MCF 10A (cell line): Measurements from ENCODE around the gene EIF2S2. TPM values are rescaled to one million over a fixed set of nuclear protein-coding genes. Genes with fewer than 3 reads are reported as not detected.

Source experiments
- BruUV-seq: library from RNA; stranded (reverse); fragments of 400-500 nt; replicated peaks from 2 replicates; lab custom pipeline; 2021; lab: Mats Ljungman, UMichigan
- CTCF ChIA-PET: fragments of 300-600 bp; sonication (Branson Sonifier 250); formaldehyde crosslinking; extraction: SDS; loops from one replicate; lab custom pipeline; 2021; ENCODE audit warnings: antibody characterized with exemption, inconsistent platforms; lab: Yijun Ruan, JAX
- POLR2A ChIA-PET: fragments of 300-600, 350-650 bp; sonication (Branson Sonifier 250); formaldehyde crosslinking; extraction: SDS; loops from one replicate; lab custom pipeline; 2020; ENCODE audit warnings: antibody characterized with exemption, inconsistent platforms; lab: Yijun Ruan, JAX
- DNase-seq: peaks from one replicate; pipeline ENCODE4 v3.0.0-alpha.2; 2018; ENCODE audit not compliant: unreplicated experiment
- H3K27ac Mint-ChIP-seq: one replicate; pipeline ENCODE4 v1.8.0; 2022; ENCODE audit warnings: mild to moderate bottlenecking, low read depth, mixed read lengths; ENCODE audit not compliant: unreplicated experiment
- H3K27me3 Mint-ChIP-seq: one replicate; pipeline ENCODE4 v1.8.0; 2022; ENCODE audit warnings: mixed read lengths; ENCODE audit not compliant: insufficient read depth, unreplicated experiment
- H3K36me3 Mint-ChIP-seq: one replicate; pipeline ENCODE4 v1.8.0; 2022; ENCODE audit warnings: mild to moderate bottlenecking, moderate library complexity, mixed read lengths; ENCODE audit not compliant: insufficient read depth, unreplicated experiment
- H3K4me1 Mint-ChIP-seq: one replicate; pipeline ENCODE4 v1.8.0; 2022; ENCODE audit warnings: mixed read lengths; ENCODE audit not compliant: insufficient read depth, unreplicated experiment
- H3K4me3 Mint-ChIP-seq: one replicate; pipeline ENCODE4 v1.8.0; 2022; ENCODE audit warnings: mild to moderate bottlenecking, moderate library complexity, mixed read lengths; ENCODE audit not compliant: unreplicated experiment
- H3K9me3 Mint-ChIP-seq: one replicate; pipeline ENCODE4 v1.8.0; 2022; ENCODE audit warnings: mixed read lengths; ENCODE audit not compliant: unreplicated experiment
- intact Hi-C: fragments of 100-400 bp; cut with micrococcal nuclease; formaldehyde crosslinking; loops from 2 replicates; pipeline ENCODE4 v1.14.1; 2022
- total RNA-seq: library from RNA; stranded (reverse); gene quantifications from 2 replicates; pipeline ENCODE4 v1.2.3, GENCODE V29; 2022
- TF ChIP-seq, protein P1 (sequence below): fragments of 200-600 bp; IDR thresholded peaks from one replicate; pipeline ENCODE4 v1.8.0; 2022; ENCODE audit warnings: antibody characterized with exemption, mild to moderate bottlenecking; ENCODE audit not compliant: unreplicated experiment

Gene EIF2S2
- total RNA-seq, 1 experiment from 2014 or later, result 191 TPM

DNA sequence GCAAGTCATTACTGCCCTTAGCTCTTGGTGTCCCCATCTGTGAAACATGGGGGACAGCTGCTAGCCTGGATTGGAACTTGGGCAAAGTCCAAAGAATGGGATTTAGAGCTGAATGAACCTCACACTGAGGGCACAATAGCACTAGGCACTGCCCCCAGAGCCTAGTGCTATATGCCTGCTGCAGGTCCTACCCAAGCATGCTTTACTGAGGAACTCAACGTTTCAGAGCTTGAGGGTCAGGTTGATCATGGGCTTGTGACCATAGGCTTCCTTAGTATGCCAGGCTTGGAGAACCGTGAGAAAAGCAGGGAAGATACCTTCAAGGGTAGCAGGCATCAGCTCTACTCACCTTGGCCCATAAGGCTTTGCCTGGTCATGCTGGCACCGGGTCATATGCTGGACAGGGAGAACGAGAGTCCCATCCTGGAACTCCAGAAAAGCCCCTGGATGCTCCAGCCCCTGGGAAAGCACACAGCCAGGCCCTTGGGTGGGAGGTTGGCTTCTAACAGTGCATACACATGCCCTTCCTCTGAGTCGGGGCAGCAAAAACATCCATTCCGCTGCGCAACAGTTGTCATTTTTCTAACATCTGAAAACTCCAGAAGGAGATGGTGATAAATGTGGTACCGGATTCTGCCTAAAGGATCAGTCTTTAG is 29.7 kb downstream of the EIF2S2 start:
- no TSS peak for BruUV-seq
- H3K9me3 Mint-ChIP-seq, result no peaks in the 10 kb centered on the region
- no peaks in the 10 kb centered on the region for H3K27me3 Mint-ChIP-seq
- intact Hi-C loops, result no loop called here
- TF ChIP-seq, protein P1, sequence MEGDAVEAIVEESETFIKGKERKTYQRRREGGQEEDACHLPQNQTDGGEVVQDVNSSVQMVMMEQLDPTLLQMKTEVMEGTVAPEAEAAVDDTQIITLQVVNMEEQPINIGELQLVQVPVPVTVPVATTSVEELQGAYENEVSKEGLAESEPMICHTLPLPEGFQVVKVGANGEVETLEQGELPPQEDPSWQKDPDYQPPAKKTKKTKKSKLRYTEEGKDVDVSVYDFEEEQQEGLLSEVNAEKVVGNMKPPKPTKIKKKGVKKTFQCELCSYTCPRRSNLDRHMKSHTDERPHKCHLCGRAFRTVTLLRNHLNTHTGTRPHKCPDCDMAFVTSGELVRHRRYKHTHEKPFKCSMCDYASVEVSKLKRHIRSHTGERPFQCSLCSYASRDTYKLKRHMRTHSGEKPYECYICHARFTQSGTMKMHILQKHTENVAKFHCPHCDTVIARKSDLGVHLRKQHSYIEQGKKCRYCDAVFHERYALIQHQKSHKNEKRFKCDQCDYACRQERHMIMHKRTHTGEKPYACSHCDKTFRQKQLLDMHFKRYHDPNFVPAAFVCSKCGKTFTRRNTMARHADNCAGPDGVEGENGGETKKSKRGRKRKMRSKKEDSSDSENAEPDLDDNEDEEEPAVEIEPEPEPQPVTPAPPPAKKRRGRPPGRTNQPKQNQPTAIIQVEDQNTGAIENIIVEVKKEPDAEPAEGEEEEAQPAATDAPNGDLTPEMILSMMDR, result no peak
- H3K36me3 Mint-ChIP-seq, result peaks cover 74% of the 10 kb centered on the region
- ChIA-PET CTCF (interaction anchor here (0.6 to 3.1 kb wide), 19 partner anchors 8 to 651 kb away, joined by 3 to 36 read pairs (median 3); partner anchors contain the start of gene EIF2S2), POLR2A (interaction anchor here (0.8 to 3.2 kb wide), 16 partner anchors 8 to 416 kb away, joined by 3 to 57 read pairs (median 6); partner anchors contain the start of genes ACTL10, CHMP4B, EIF2S2 and ITCH)
- no peak for DNase-seq
- H3K4me1 Mint-ChIP-seq, result peaks cover 24% of the 10 kb centered on the region
- no peak overlapping the region for H3K4me3 Mint-ChIP-seq
- H3K27ac Mint-ChIP-seq, result peak overlapping the region; percentile 82

GRCh38 chr20:34079818-34080217 is 32.2 kb downstream of the EIF2S2 start:
- Mint-ChIP-seq H3K27ac (no peak overlapping the region), H3K36me3 (peaks cover 64% of the 10 kb centered on the region)
- POLR2A ChIA-PET, result interaction anchor here (0.5 to 1.5 kb wide), 2 partner anchors 32 to 638 kb away, joined by 3 to 6 read pairs; partner anchors contain the start of gene EIF2S2

DNA sequence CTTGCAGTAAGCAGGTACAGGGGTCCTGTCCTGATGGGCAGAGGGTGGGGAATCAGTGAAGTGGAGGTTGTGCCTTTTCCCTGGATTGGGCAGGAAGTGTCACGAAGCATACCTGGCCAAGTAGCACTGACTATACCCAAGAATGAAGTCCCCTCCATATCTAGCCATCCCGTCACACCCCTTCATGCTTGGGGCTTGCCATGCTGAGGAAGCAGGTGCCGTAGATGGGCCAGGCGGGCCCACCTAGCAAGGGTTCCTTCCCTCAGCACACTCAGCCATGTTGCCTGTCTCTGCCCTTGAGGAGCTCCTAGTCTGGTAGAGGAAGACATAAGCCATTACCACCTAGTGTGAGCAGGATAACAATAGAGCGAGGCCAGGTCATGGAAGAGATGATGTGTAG is 33.5 kb downstream of the EIF2S2 start:
- Mint-ChIP-seq H3K36me3 (peaks cover 54% of the 10 kb centered on the region), H3K27ac (no peak overlapping the region), H3K4me3 (no peak overlapping the region), H3K9me3 (no peaks in the 10 kb centered on the region), H3K27me3 (no peaks in the 10 kb centered on the region), H3K4me1 (peaks cover 13% of the 10 kb centered on the region)
- ChIA-PET POLR2A (interaction anchor here (1.5 kb wide), 1 partner anchor 34 kb away, joined by 6 read pairs; the partner anchor contains the start of gene EIF2S2), CTCF (interaction anchor here (1.1 to 2.1 kb wide), 4 partner anchors 9 to 145 kb away, joined by 3 to 13 read pairs (median 7); no protein-coding TSS in a partner anchor)
- TF ChIP-seq, protein P1, result no peak
- intact Hi-C loops, result no loop called here
- no TSS peak for BruUV-seq
- no peak for DNase-seq

More at GRCh38 chr20:34079818-34080217, 32.2 kb downstream of the EIF2S2 start:
- Mint-ChIP-seq H3K4me1 (peaks cover 24% of the 10 kb centered on the region), H3K9me3 (no peaks in the 10 kb centered on the region), H3K4me3 (no peak overlapping the region), H3K27me3 (no peaks in the 10 kb centered on the region)
- BruUV-seq, result no TSS peak
- DNase-seq, result no peak
- CTCF ChIA-PET, result interaction anchor here (1.0 kb wide), 1 partner anchor 217 kb away, joined by 4 read pairs; no protein-coding TSS in a partner anchor
- intact Hi-C loops, result no loop called here
- TF ChIP-seq, protein P1, result no peak

DNA sequence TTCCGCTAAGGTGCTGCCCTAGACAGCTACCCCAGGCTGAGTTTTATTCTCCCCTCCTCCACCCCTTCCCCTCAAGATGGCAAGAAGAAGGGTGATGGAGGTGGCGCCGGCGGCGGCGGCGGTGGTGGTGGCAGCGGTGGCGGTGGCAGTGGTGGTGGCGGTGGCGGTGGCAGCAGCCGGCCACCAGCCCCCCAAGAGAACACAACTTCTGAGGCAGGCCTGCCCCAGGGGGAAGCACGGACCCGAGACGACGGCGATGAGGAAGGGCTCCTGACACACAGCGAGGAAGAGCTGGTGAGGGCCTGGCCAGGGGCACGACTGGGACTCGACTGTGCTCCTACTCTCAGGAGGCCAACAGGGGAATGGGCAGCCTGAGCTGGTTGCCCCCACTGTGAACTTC is 35.1 kb downstream of the EIF2S2 start:
- ChIA-PET CTCF (interaction anchor here (0.5 to 2.1 kb wide), 4 partner anchors 9 to 1368 kb away, joined by 3 to 13 read pairs (median 6); no protein-coding TSS in a partner anchor), POLR2A (interaction anchor here (0.8 to 1.0 kb wide), 2 partner anchors 12 to 25 kb away, joined by 4 read pairs; no protein-coding TSS in a partner anchor)
- BruUV-seq, result no TSS peak
- Mint-ChIP-seq H3K4me1 (peaks cover 4% of the 10 kb centered on the region), H3K36me3 (peaks cover 44% of the 10 kb centered on the region), H3K9me3 (no peaks in the 10 kb centered on the region), H3K4me3 (no peak overlapping the region), H3K27me3 (no peaks in the 10 kb centered on the region), H3K27ac (no peak overlapping the region)
- TF ChIP-seq, protein P1, result no peak
- no peak for DNase-seq
- intact Hi-C loops, result no loop called here
